NCI-H1092 (cell line): ENCODE results near the gene KIAA0825.
"Not testable (repeated sequence)": the region's sequence is repeated elsewhere in the genome, so short reads cannot be mapped to it uniquely, and the experiment has no call there.

Experiments
- DNase-seq: peaks from one replicate; lab custom pipeline; 2025; lab: John Stamatoyannopoulos, UW

KIAA0825 gene

GRCh38 chr5:94175912-94176311 is 442.5 kb downstream of the KIAA0825 start:
- DNase-seq, result no peak

GRCh38 chr5:94174748-94175411 is 443.5 kb downstream of the KIAA0825 start:
- DNase-seq, result no peak

DNA sequence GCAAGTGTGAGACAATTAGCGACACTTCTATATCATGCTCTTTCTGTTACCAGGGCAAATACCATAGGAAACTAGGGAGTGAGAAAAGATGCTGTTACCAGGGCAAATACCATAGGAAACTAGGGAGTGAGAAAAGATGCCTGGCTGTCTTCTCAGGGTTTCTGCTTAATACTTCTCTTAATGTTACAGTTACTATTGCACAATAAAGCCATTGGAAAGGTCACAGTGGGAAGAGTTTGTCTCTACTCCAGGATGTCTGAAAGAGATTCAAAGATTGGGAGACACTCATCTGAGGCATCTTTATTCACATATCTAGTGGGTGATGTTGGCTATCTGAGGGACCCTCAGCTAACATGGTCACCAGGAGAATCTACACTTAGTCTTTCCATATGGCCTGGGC is 445.3 kb downstream of the KIAA0825 start:
- no peak for DNase-seq

DNA sequence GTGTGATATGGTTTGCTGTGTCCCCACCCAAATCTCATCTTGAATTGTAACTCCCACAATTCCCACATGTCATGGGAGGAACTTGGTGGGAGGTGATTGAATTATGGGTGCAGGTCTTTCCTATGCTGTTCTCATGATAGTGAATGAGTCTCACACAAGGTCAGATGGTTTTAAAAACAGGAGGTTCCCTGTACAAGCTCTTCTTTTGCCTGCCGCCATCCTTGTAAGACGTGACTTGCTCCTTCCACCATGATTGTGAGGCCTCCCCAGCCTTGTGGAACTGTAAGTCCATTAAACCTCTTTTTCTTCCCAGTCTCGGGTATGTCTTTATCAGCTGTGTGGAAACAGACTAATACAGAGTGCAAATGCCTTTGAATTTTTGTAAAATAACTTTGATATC is 447.3 kb downstream of the KIAA0825 start:
- not testable (repeated sequence) for DNase-seq

DNA sequence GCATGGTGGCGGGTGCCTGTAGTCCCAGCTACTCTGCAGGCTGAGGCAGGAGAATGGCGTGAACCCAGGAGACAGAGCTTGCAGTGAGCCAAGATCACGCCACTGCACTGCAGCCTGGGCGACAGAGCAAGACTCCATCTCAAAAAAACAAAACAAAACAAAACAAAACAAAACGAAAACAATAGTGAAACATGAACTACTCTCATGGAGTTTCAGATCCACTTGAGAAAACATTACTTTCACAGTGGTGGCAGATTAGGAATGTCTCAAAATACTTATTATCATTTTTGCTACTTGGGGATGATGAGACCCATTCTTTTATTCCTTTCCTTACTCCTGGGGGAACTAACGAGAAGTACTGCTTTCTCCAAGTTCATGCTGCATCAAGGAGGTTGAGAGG is 448.2 kb downstream of the KIAA0825 start:
- DNase-seq, result not testable (repeated sequence)

DNA sequence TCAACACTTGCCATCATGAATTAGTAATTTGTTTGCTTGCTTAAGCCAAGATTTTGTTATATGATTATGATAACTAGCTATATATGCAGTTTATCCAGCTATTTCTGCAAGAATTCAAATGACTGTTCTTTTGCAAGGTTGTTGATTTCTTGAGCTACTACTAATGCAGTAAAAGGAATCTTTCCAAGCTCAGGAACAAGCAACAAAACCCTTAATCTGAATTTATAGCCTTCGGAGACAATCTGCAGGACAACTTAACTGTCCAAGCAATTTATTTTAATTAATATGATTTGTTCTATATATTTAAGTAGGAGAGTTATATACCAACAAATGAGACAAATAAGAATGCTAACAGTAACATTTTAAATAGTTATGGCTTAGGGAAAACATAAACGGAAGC is 450.3 kb downstream of the KIAA0825 start:
- DNase-seq, result no peak

GRCh38 chr5:94161801-94162200 is 456.6 kb downstream of the KIAA0825 start:
- DNase-seq, result no peak

GRCh38 chr5:94159144-94159543 is 459.3 kb downstream of the KIAA0825 start:
- no peak for DNase-seq

GRCh38 chr5:94157704-94158539 is 460.5 kb downstream of the KIAA0825 start:
- DNase-seq, result no peak

DNA sequence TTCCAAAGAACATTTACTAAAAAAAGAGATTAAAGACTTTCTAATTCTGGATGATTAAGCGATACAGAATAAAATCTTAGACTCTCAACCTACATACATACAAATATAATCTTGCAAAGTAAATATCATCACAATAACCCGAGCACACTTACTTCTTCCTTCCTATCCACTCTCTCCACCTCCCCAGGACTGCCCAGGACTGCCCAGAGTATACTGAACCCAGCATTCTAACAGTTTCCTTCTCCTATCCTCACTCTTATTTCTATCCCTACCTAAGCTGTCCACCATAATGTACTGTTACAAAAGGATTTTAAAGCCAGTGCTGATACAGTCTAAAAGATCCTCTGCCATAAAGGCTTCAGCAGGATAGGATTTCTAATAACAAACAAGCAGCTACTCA is 463.7 kb downstream of the KIAA0825 start:
- DNase-seq, result no peak

- DNase-seq, result no peak
Measured at GRCh38 chr5:94153736-94154450, 464.5 kb downstream of the KIAA0825 start.

DNA sequence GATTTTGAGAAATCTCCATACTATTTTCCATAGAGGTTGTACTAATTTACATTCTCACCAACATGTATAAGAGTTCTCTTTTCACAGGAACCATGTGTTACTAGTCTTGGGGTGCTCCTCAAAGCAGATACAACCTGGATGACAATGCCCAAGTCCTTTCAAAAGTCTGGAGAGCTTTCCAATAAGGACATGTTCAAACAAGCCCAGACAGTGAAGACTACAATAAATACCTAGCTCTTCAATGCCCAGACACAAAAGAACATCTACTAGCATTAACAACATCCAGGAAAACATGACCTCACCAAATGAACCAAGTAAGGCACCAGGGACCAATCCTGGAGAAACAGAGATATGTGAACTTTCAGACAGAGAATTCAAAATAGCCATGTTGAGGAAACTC is 474.8 kb downstream of the KIAA0825 start:
- not testable (repeated sequence) for DNase-seq

DNA sequence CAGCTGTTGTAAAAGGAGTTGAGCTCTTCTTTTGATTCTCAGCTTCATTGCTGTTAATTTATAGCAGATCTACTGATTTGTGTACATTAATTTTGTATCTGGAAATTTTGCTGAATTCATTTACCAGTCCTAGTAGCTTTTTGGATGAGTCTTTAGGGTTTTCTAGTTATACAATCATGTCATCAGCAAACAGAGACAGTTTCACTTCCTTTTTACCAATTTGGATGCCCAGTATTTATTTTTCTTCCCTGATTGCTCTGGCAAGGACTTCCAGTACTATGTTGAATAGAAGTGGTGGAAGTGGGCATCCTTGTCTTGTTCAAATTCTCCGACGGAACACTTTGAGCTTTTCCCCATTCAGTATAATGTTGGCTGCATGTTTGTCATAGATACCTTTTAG is 478.1 kb downstream of the KIAA0825 start:
- no peak for DNase-seq

DNA sequence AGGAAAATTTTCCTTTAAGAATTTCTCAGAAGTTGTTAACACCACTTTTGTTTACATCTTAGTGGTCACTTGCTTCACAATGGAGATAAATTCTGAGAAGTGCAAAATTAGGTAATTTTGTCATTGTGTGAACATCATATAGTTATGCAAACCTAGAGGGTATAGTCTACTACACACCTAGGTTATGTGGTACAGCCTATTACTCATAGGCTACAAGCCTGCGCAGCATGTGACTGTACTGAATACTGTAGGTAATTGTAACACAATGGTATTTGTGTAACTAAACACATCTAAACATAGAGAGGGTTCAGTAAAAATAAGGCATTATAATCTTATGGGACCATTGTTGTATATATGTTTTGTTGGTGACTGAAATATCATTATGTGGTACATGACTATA is 488.3 kb downstream of the KIAA0825 start:
- DNase-seq, result no peak

DNA sequence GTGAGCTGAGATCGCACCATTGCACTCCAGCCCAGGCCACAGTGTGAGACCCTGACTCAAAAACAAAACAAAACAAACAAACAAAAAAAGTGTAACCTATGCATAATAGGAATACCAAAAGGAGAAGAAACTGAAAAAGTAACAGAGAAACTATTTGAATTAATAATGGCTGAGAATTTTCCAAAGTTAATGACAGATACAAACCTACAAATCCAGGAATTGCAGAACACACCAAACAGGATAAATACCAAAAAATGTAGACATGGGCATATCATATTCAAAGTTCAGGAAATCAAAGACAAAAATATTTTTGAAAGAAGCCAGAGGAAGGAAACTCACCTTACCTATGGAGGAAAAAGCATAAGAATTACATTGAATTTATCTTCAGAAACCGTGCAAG is 493.3 kb downstream of the KIAA0825 start:
- no peak for DNase-seq

DNA sequence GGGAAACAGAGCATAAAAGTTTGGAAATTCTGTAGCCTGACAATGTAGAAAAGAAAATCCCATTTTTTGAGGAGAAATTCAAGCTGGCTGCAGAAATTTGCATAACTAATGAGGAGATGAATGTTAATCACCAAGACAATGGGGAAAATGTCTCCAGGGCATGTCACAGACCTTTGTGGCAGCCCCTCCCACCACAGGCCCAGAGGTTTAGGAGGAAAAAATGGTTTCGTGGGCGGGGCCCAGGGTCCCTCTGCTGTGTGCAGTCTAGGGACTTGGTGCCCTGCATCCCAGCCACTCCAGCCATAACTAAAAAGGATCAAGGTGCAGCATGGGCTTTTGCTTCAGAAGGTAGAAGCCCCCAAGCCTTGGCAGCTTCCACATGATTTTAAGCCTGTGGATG is 502.1 kb downstream of the KIAA0825 start:
- DNase-seq, result not testable (repeated sequence)

- DNase-seq, result no peak
Measured at GRCh38 chr5:94113087-94113486, 505.3 kb downstream of the KIAA0825 start.

GRCh38 chr5:94111209-94112004 is 507.0 kb downstream of the KIAA0825 start:
- DNase-seq, result peak; percentile 83

DNA sequence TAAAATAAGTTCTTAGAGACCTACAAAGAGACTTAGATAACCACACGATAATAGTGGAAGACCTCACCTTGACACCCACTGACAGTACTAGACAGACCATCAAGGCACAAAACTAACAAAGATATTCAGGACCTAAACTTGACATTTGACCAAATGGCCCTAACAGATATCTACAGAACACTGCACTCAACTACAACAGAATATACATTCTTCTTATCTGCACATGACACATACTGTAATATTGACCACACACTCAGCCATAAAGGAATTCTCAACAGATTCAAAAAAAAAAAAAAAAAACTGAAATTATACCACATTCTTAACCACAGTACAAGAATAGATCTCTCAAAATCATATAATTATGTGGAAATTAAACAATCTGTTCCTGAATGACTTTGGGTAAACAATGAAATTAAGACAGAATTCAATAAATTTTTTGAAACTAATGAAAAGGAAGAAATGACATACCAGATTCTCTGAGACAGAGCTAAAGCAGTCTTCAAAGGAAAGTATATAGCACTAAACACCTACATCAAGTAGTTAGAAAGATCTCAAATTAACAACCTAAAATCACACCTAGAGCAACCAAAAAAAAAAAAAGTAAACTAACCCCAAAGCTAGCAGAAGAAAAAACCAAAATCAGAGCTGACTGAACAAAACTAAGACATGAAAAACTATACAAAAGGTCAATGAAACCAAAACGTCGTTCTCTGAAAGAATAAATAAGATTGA is 514.7 kb downstream of the KIAA0825 start:
- DNase-seq, result no peak
